Stimulated activated CD4-positive, alpha-beta T cell treated with anti-CD3 and anti-CD28 coated beads, Interleukin-4, amount 100 ng/mL, for 24 hours (primary cell): ENCODE measurements around the gene ACYP2.

Experiments
- DNase-seq: peaks from one replicate; pipeline ENCODE4 v3.0.0-alpha.2; 2020

Gene ACYP2

DNA sequence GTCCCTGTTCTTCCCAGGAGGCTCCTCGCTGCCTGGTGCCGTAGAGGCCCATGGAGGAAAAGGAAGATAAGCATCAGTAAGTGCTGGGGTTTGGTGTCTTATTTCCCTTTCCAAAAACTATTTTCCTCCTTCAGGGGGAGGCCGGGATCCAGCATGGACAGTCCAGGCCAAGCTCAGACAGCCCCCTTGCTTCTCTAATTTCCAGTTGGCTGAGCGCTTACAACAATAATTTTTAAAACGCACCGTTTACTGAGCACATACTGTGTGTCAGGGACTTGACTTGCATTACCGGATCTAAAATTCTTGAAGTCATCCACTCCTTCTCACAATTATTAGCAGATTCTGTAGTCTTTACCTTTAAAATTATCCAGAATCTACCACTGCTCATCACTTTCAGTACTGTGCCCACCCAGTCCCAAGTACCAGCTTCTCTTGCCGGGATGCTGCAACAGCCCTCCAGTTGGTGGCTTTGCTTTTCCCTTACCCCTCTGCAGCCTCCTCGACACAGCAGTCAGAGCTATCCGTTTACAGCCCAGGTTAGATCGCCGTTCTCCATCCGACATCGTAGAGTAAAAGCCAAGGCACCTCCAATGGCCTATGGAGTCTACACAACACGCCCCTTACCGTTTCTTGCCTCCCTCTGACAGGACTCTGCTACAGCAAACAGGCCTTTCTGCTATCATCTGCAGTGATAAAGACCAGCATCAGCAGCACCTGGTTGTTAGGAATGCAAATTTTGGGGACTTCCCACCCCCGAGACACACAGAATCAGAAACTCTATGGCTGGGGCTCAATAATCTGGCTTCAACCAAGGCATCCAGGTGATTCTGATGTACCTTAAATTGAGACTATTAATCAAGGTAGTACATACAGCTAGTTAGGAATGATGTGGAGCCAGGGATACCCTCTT is 215.8 kb downstream of the ACYP2 start:
- no peak for DNase-seq

DNA sequence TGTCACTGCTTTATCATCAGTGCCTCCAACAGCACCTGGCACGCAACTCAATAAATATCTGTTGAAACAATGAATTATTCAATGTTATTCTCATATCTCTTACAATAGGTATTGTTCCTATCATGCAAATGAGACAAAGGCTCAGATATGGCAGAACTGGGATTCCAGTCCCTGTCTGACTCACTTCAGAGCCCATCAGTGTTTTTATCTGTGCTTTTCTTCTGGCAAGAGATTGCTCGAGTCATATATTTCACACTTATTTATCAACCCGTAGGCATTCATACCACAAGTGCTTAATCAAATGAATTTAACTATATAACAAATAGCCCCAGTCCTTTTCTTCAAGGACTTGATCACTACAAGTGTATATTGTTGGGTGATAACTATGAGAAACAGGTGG is 217.0 kb downstream of the ACYP2 start:
- no peak for DNase-seq

DNA sequence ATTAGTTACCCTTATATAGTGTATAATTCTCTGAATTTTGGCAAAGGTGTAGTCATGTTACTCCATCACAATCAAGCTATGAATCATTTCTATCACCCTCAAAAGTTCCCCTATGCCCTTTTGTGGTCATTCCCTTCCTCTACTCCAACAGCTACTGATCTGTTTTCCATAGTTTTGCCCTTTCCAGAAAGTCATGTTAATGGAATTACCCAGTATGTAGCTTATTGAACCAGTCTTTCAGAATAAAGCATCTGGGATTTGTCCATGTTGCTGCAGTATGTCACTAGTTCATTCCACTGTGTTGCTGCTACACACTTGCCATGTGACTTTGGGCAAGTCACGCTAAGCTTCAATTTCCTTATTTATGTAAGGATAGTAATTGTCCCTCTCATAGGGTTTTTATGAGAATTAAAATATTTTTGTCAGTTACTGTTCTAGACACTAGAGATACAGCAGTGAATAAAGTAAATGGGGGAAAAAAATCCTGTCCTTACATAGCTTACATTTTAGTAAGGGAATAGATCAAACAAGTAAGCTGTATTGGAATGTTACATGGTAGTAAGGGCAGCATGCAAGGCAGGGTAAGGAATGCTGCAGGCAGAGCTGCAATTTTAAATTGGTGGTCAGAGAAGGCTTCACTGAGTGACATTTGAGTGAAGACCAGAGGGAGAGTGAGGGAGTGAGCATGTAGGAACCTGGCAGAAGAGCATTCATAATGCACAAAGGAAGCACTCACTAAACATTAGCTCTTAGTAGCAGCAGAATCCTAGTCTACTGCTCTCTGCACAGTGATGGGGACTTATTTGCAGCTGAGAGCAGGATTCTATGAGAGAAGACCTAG is 220.9 kb downstream of the ACYP2 start:
- no peak for DNase-seq

DNA sequence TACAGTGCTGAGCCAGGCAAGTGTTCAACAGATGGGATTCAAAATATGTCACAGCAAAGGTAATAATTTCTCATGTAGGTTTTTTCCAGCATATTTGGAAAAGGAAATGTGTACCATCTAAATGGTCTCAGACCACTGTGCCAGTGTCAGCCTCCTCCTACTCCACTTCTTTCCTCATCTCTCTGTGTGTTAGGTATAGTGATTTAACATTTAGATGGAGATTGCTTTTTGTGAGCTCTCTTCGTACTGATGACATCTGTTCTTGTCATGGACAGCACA is 221.5 kb downstream of the ACYP2 start:
- DNase-seq, result no peak

GRCh38 chr2:54341656-54342055 is 226.2 kb downstream of the ACYP2 start:
- DNase-seq, result no peak

DNA sequence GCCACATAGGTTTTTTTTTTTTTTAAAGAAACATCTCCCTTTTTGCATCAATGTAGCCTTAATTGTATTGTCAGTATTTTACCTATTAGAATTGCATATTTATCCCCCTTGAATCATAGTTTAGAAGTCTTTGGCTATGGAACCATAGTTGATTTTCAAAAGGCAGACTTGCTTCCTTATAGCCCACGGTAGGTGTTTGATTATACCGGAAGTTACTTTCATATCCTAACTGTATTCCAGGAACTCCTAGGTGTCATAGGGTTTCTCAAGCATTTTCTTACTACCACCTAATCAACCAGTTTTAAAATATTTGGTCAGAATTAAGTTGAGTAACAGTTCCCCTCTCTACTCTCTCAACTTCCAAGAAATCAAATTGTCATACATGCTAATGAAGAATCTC is 227.2 kb downstream of the ACYP2 start:
- DNase-seq, result no peak

GRCh38 chr2:54347622-54348021 is 232.2 kb downstream of the ACYP2 start:
- DNase-seq, result no peak

DNA sequence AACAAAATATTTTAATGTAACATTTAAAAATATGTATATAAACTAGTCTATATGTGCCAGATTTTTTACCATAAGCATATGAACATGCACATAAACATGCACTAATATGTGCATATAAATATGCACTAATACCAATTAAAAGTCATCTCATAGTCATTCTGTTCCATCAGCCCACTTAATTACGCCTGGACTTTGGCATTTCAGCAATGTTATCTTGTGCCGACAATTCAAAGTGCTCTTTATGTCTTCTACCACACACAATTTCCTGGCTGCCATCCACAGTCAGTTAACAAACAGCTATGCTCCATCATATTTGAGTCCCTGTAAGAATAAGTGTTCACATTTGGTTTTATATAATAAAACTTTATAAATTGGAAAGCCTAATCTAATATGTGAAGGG is 233.2 kb downstream of the ACYP2 start:
- no peak for DNase-seq

DNA sequence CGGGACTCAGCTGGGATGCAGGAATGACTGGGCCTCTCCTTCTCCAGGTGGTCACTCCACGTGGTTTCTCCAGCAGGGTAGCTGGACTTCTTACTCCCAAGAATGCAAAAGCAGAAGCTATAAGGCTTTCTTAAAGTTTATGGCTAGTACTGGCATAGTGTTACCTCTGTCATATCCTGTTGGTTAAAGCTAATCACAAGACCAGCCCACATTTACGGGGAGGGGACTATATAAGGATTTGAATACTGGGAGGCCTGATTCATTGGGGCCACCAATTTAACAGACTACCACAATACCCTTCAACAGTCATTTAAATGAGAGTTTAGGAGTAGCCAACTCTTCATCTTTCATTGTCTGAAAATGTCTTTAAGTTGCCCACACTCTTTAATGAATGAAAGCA is 235.0 kb downstream of the ACYP2 start:
- no peak for DNase-seq

DNA sequence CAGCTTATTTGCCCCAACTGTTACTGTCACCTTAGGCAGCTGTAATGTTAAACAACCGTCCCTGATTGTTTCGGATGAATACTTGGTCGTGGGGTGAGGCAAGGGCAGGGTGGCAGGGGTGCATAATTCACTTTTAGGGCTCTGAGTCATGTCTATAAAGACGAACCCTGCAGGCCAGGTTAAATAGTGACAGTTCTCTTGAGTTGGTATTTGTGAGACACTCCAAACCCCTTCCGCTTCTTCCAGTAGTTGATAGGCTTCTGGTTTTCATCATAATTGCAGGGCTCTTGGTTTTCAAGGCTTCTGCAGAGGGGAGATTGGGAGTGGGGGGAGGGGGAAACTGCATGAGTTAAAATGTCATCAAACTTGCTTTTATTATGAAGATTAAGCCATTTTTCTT is 237.8 kb downstream of the ACYP2 start:
- DNase-seq, result no peak
